Ascending aorta (tissue), 2 donors: ENCODE data around the gene EMP3. TPM values are rescaled to one million over a fixed set of nuclear protein-coding genes. Genes with fewer than 3 reads are reported as not detected.

Source experiments
- DNase-seq, 2 donors: peaks; one replicate each; pipeline ENCODE4 v3.0.0-alpha.2; 2019; ENCODE audit warnings: low spot score in 2 of 2
- H3K27ac ChIP-seq, 2 donors: fragments of 200-600 bp; sonication (generic); one replicate each; pipeline ENCODE4 v1.5.1; 2016 to 2017; ENCODE audit warnings: mild to moderate bottlenecking in 1 of 2
- H3K27me3 ChIP-seq: fragments of 200-600 bp; sonication (generic); one replicate; pipeline ENCODE4 v1.5.1; 2017
- H3K36me3 ChIP-seq, 2 donors: fragments of 200-600 bp; sonication (generic); one replicate each; pipeline ENCODE4 v1.5.1; 2016
- H3K4me1 ChIP-seq, 2 donors: fragments of 200-600 bp; sonication (generic); one replicate each; pipeline ENCODE4 v1.5.1; 2016 to 2017; ENCODE audit warnings: mild to moderate bottlenecking in 1 of 2
- H3K4me3 ChIP-seq, 2 donors: fragments of 200-600 bp; sonication (generic); one replicate each; pipeline ENCODE4 v1.5.1; 2016 to 2017; ENCODE audit warnings: mild to moderate bottlenecking in 1 of 2
- H3K9me3 ChIP-seq, 2 donors: fragments of 200-600 bp; sonication (generic); one replicate each; pipeline ENCODE4 v1.5.1; 2016
- intact Hi-C: fragments of 100-400 bp; cut with DNase I; formaldehyde crosslinking; loops from one replicate; pipeline ENCODE4 v1.15.1; 2023
- total RNA-seq: library from RNA; depleted of rRNA; stranded (reverse); fragments of >200 nt; gene quantifications from one replicate; pipeline ENCODE4 v1.1.0, GENCODE V29; 2016
- TF ChIP-seq, protein P1 (sequence below), 3 experiments: fragments of 200-600 bp in 2 of 3; fragments of 450-650 bp in 1 of 3; sonication (generic) in 2 of 3; IDR thresholded peaks; one replicate each; pipeline ENCODE4 v1.5.1; 2016 to 2019; ENCODE audit warnings: antibody characterized with exemption in 3 of 3, mild to moderate bottlenecking in 1 of 3, moderate library complexity in 1 of 3

EMP3 gene
- total RNA-seq, 1 donor from 2014 or later = 18.2 TPM

- Histone ChIP-seq H3K4me3 (peak overlapping the region; percentile 31 to 65), H3K36me3 (no peaks in the 10 kb centered on the region), H3K27ac (peak overlapping the region; percentile 50 to 72), H3K9me3 (no peaks in the 10 kb centered on the region), H3K4me1 (peaks cover 0 to 4% of the 10 kb centered on the region in 2 donors), H3K27me3 (no peaks in the 10 kb centered on the region)
- TF ChIP-seq, protein P1, sequence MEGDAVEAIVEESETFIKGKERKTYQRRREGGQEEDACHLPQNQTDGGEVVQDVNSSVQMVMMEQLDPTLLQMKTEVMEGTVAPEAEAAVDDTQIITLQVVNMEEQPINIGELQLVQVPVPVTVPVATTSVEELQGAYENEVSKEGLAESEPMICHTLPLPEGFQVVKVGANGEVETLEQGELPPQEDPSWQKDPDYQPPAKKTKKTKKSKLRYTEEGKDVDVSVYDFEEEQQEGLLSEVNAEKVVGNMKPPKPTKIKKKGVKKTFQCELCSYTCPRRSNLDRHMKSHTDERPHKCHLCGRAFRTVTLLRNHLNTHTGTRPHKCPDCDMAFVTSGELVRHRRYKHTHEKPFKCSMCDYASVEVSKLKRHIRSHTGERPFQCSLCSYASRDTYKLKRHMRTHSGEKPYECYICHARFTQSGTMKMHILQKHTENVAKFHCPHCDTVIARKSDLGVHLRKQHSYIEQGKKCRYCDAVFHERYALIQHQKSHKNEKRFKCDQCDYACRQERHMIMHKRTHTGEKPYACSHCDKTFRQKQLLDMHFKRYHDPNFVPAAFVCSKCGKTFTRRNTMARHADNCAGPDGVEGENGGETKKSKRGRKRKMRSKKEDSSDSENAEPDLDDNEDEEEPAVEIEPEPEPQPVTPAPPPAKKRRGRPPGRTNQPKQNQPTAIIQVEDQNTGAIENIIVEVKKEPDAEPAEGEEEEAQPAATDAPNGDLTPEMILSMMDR (IDR thresholded peaks at IDR 0.05) = no peak
- intact Hi-C loops = loop anchor here (1.0 to 10.0 kb wide), 5 partner anchors 31 to 350 kb away; partner anchors contain the start of genes CYTH2, GRWD1 and MAMSTR
- DNase-seq = no peak
Measured at GRCh38 chr19:48364598-48365348, 39.4 kb downstream of the EMP3 start.

GRCh38 chr19:48365602-48366001, 40.2 kb downstream of the EMP3 start:
- intact Hi-C loops = loop anchor here (10.0 kb wide), 1 partner anchor 349 kb away; the partner anchor contains the start of gene MAMSTR
- Histone ChIP-seq H3K36me3 (no peaks in the 10 kb centered on the region), H3K9me3 (no peaks in the 10 kb centered on the region), H3K27me3 (no peaks in the 10 kb centered on the region), H3K4me1 (peaks cover 0 to 4% of the 10 kb centered on the region in 2 donors), H3K27ac (no peak overlapping the region), H3K4me3 (no peak overlapping the region)
- TF ChIP-seq, protein P1 (IDR thresholded peaks at IDR 0.05) = no peak
- DNase-seq = no peak

DNA sequence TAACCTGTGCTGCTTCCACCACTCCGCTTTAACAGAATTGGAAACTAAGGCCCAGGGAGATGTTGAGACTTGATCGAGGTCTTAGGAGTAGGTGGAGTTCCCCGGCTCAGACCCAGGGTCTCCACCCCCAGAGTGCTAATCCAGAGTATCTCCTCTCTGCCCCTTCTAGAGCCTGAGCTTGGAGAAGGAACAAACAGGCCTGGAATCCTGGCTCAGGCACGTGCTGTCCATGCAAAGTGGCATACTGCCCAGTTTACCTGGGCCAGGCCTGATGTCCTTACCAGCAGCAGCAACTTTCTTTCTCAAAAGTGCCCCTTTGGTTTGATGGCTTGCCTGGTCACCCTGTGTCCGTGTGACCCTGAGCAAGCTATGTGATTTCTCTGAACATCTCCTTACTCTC, 42.5 kb downstream of the EMP3 start:
- no peak for DNase-seq
- Histone ChIP-seq H3K4me3 (no peak overlapping the region), H3K27ac (no peak overlapping the region), H3K27me3 (no peaks in the 10 kb centered on the region), H3K9me3 (no peaks in the 10 kb centered on the region), H3K4me1 (peaks cover 0 to 4% of the 10 kb centered on the region in 2 donors), H3K36me3 (no peaks in the 10 kb centered on the region)
- TF ChIP-seq, protein P1 (IDR thresholded peaks at IDR 0.05) = no peak
- intact Hi-C loops = loop anchor here (10.0 kb wide), 1 partner anchor 347 kb away; the partner anchor contains the start of gene MAMSTR

DNA sequence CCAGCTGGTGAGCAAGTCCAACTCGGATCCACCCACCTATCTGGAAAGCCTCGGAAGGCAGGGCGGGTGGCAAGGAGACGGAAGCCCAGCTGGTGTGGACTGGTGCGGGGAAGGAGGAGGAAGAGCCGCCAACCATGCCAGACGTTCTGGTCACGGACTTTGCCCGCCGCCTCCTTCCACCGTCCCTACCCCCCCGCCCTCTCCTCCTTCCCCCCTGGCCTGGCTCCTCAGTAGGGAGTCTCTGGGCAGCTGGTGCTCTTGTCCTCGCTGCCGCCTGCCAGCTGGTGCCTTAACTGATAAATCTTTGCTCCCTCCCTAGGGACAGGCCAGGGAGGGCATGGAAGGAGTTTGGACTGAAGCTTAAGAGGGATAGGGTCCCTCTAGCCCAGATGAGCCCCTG, 43.6 kb downstream of the EMP3 start:
- Histone ChIP-seq H3K27ac (no peak overlapping the region), H3K9me3 (no peaks in the 10 kb centered on the region), H3K4me1 (peaks cover 0 to 4% of the 10 kb centered on the region in 2 donors), H3K4me3 (no peak overlapping the region), H3K27me3 (no peaks in the 10 kb centered on the region), H3K36me3 (no peaks in the 10 kb centered on the region)
- TF ChIP-seq, protein P1 (IDR thresholded peaks at IDR 0.05) = no peak
- DNase-seq = no peak
- intact Hi-C loops = loop anchor here (10.0 kb wide), 1 partner anchor 346 kb away; the partner anchor contains the start of gene MAMSTR

GRCh38 chr19:48370955-48371354, 45.6 kb downstream of the EMP3 start:
- no peaks in the 10 kb centered on the region for H3K4me1 ChIP-seq
- TF ChIP-seq, protein P1 (IDR thresholded peaks at IDR 0.05) = no peak
- H3K36me3 ChIP-seq = no peaks in the 10 kb centered on the region
- DNase-seq = no peak
- no peak overlapping the region for H3K27ac ChIP-seq
- no peaks in the 10 kb centered on the region for H3K9me3 ChIP-seq
- no peak overlapping the region for H3K4me3 ChIP-seq
- intact Hi-C loops = no loop called here
- no peaks in the 10 kb centered on the region for H3K27me3 ChIP-seq
